ENCODE results near the gene CMSS1. TPM values are rescaled to one million over a fixed set of nuclear protein-coding genes. Genes with fewer than 3 reads are reported as not detected.

Gene CMSS1
- total RNA-seq, 6 experiments from 2014 or later = 10.1 to 14.6 (median 11.6) TPM

DNA sequence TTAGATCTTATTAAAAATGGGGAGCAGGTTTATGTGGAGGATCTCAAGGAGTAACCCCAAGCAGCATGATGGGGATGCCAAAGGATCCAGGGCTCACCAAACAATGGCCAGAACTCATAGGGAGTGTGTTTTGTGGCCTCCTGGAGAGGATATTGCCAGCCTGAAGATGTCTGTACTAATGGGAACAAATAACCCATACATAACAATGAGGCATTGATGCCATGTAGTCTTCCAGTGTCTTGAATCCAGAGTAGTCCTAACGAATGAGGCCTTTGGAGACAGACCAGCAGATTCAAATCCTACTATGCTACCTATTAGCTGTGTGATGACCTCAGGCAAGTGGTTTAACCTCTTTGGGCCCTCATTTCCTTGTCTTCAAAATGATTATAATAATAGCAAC, 45.0 kb upstream of the CMSS1 start:
- intact Hi-C loops (cut with DNase I) = no loop called here
- Histone ChIP-seq H3K9me3 (no peaks in the 10 kb centered on the region), H3K4me1 (no peaks in the 10 kb centered on the region), H3K4me3 (no peak overlapping the region), H3K27me3 (no peaks in the 10 kb centered on the region), H3K27ac (no peak overlapping the region), H3K36me3 (no peaks in the 10 kb centered on the region)
- ATAC-seq = no peak
- DNase-seq = no peak
- no peak for TF ChIP-seq POLR2A (IDR thresholded peaks at IDR 0.05)
- TF ChIP-seq, protein P1, sequence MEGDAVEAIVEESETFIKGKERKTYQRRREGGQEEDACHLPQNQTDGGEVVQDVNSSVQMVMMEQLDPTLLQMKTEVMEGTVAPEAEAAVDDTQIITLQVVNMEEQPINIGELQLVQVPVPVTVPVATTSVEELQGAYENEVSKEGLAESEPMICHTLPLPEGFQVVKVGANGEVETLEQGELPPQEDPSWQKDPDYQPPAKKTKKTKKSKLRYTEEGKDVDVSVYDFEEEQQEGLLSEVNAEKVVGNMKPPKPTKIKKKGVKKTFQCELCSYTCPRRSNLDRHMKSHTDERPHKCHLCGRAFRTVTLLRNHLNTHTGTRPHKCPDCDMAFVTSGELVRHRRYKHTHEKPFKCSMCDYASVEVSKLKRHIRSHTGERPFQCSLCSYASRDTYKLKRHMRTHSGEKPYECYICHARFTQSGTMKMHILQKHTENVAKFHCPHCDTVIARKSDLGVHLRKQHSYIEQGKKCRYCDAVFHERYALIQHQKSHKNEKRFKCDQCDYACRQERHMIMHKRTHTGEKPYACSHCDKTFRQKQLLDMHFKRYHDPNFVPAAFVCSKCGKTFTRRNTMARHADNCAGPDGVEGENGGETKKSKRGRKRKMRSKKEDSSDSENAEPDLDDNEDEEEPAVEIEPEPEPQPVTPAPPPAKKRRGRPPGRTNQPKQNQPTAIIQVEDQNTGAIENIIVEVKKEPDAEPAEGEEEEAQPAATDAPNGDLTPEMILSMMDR (IDR thresholded peaks at IDR 0.05) = no peak
- no CpG with 5 or more reads among the region's 1 CpG for WGBS (ENCODE audit: insufficient coverage, low coverage, low lambda C conversion rate, missing lambda C conversion rate)

DNA sequence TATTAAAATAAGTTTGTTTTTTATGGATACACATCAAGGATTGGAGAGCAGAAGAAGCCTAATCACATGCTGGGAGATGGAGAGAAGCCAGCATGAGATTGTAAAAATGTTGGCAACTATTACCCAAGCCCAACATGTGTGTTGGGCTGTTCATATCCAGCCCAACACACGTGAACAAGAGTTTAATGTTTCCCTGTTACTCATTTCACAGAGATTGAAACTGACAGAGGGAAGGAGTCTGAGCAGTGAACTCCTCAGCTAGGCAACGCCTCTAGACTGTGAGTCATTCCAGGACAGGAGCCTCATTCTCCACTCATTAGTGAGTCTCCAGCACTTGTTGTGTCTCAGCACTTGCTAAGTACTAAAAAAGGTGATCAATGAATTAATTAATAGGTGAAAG, 43.2 kb upstream of the CMSS1 start:
- Histone ChIP-seq H3K9me3 (no peaks in the 10 kb centered on the region), H3K27me3 (no peaks in the 10 kb centered on the region), H3K27ac (no peak overlapping the region), H3K4me3 (no peak overlapping the region), H3K4me1 (no peaks in the 10 kb centered on the region), H3K36me3 (no peaks in the 10 kb centered on the region)
- WGBS (ENCODE audit: insufficient coverage, low coverage, low lambda C conversion rate, missing lambda C conversion rate) = 32% methylated on average over 2 of the region's 2 CpGs
- ATAC-seq (no peak), DNase-seq (no peak)
- TF ChIP-seq POLR2A (IDR thresholded peaks at IDR 0.05) = no peak
- TF ChIP-seq, protein P1 (IDR thresholded peaks at IDR 0.05) = no peak
- intact Hi-C loops (cut with DNase I) = no loop called here

DNA sequence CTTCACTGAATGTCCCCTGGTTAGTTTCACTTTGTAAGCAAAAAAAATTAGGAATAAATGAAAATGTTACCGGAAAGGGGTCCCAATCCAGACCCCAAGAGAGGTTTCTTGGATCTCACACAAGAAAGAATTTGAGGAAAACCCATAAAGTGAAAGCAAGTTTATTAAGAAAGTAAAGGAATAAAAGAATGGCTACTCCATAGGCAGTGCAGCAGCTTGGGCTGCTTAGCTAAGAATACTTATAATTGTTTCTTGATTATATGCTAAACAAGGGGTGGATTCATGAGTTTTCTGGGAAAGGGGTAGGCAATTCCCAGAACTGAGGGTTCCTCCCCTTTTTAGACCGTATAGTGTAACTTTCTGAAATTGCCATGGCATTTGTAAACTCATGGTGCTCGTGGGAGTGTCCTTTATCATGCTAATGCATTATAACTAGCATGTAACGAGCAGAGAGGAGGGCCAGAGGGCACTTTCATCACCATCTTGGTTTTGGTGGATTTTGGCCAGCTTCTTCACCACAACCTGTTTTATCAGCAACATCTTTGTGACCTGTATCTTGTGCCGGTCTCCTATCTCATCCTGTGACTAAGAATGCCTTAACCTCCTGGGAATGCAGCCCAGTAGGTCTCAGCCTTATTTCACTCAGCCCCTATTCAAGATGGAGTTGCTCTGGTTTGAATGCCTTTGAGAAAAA, 41.0 kb upstream of the CMSS1 start:
- TF ChIP-seq, protein P1 (IDR thresholded peaks at IDR 0.05) = no peak
- TF ChIP-seq POLR2A (IDR thresholded peaks at IDR 0.05) = no peak

DNA sequence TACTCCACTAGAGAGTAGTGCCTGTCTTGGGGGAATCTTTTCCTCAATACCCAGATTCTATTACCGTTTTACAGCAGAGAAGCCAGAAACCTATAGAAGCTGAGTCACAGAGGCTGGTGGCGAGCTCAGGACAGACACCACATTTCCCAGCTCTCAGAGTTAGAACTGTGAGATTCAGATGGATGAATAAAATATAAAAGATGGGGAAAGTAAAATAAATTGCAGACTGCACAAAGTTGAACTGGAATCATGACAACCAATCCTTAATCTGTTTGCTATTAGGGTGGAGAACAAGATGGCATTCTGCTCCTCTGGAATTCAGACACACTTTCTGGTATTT, 40.5 kb upstream of the CMSS1 start:
- ATAC-seq (no peak), DNase-seq (no peak)
- no peak overlapping the region for H3K27ac ChIP-seq
- TF ChIP-seq POLR2A (IDR thresholded peaks at IDR 0.05) = no peak
- TF ChIP-seq, protein P1 (IDR thresholded peaks at IDR 0.05) = no peak
- H3K9me3 ChIP-seq = no peaks in the 10 kb centered on the region
- H3K27me3 ChIP-seq = no peaks in the 10 kb centered on the region
- H3K4me1 ChIP-seq = no peaks in the 10 kb centered on the region
- H3K4me3 ChIP-seq = no peak overlapping the region
- H3K36me3 ChIP-seq = no peaks in the 10 kb centered on the region
- intact Hi-C loops (cut with DNase I) = no loop called here
- WGBS (ENCODE audit: insufficient coverage, low coverage, low lambda C conversion rate, missing lambda C conversion rate) = 43% methylated on average over 2 of the region's 2 CpGs

More for the DNA sequence above, 41.0 kb upstream of the CMSS1 start:
- H3K4me3 ChIP-seq = no peak overlapping the region
- H3K9me3 ChIP-seq = no peaks in the 10 kb centered on the region
- H3K4me1 ChIP-seq = no peaks in the 10 kb centered on the region
- H3K36me3 ChIP-seq = no peaks in the 10 kb centered on the region
- DNase-seq = no peak
- no peaks in the 10 kb centered on the region for H3K27me3 ChIP-seq
- no peak overlapping the region for H3K27ac ChIP-seq
- 49% methylated on average over 5 of the region's 5 CpGs for WGBS (ENCODE audit: insufficient coverage, low coverage, low lambda C conversion rate, missing lambda C conversion rate)
- intact Hi-C loops (cut with DNase I) = no loop called here
- ATAC-seq = no peak

Measured in right lobe of liver (tissue), 6 donors.